Medulla oblongata (tissue), 1 donor: ENCODE data around the gene INPP5F.
"Not testable (repeated sequence)": the region's sequence is repeated elsewhere in the genome, so short reads cannot be mapped to it uniquely, and the experiment has no call there.

Experiments used
- DNase-seq: peaks from one replicate; pipeline ENCODE4 v3.0.0-alpha.2; 2015; ENCODE audit errors: extremely low spot score

INPP5F gene

GRCh38 chr10:119777686-119778085 lies 51.8 kb downstream of the INPP5F start:
- no peak for DNase-seq

DNA sequence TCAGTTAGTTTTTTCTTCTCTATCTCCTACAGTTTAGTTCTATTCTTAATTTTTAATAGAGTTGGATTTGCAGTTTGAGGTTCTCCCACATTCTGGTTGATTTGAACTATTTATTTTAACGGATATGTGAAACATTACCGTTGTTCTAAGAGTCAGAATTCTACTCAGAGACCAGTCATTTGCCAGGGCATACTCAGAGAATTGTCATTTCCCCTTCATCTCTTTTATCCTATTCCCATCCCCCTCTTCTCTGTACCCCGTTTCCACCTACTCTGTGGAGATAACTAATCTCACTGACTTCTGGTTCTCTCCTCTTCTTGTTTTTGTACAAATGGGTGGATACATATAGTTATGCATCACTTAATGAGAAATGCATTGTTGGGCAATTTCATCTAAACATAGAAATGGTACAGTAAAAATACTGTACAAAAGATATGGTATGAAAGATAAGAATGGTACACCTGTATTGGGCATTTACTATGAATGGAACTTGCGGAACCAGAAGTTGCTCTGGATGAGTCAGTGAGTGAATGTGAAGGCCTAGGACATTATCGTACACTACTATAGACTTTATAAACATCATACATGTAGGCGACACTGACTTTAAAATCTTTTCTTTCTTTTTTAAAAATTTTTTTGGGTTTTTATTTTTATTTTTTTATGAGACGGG lies 53.1 kb downstream of the INPP5F start:
- no peak for DNase-seq

GRCh38 chr10:119780879-119781480 lies 55.1 kb downstream of the INPP5F start:
- DNase-seq: no peak

DNA sequence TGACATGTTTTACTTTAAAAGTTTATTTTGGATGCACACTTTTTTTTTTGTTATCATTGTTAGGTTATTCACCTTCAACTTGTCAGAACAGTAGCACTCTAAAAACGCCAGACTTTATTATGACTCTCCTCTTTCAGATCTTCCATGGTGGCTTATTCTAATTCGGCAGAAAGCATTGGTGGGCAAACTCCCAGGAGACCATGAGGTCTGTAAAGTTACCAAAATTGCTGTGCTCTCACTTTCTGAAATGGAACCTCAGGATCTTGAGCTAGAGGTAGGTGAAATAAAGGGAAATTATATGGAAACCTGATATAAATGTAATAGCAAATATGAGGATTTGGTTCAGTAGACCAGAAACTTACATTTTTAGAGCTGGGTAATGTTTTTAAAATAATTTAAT lies 55.6 kb downstream of the INPP5F start:
- no peak for DNase-seq

GRCh38 chr10:119782981-119783664 lies 57.3 kb downstream of the INPP5F start:
- DNase-seq: no peak

- DNase-seq: no peak
Measured at GRCh38 chr10:119783665-119784027, 57.8 kb downstream of the INPP5F start.

- DNase-seq: peak; percentile 67
Measured at GRCh38 chr10:119784340-119785067, 58.7 kb downstream of the INPP5F start.

DNA sequence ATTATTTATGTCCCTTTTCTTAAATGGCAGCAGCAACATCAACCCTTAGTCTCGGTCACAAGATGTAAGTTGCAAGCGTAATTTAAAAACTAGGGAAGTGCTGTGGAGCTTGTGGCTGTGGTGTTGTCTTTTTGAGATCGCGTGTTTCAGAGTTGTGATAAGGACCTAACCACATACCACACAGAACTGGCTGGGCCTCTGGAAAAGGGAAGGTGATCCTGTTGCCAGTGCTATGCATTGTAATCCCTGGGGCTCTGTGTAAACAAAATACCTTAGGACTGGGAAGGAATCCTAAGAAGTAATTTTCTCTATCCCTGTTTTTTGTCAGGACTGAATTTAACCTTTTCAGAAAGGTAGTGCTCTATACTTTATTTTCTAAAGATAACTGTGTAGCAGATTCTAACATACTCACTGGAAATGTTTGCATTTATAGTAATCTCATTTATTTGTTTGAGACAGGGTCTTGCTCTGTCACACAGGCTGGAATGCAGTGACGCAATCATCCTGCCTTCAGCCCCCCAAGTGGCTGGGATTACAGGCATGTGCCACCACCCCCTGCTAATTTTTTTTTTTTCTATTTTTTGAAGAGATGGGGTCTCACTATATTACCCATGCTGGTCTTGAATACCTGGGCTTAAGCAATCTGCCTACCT lies 60.4 kb downstream of the INPP5F start:
- peak; percentile 78 for DNase-seq

DNA sequence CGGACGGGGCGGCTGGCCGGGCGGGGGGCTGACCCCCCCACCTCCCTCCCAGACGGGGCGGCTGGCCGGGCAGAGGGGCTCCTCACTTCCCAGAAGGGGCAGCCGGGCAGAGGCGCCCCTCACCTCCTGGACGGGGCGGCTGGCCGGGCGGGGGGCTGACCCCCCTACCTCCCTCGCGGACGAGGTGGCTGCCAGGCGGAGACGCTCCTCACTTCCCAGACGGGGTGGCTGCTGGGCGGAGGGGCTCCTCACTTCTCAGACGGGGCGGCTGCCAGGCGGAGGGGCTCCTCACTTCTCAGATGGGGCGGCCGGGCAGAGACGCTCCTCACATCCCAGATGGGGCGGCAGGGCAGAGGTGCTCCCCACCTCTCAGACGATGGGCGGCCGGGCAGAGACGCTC lies 69.3 kb downstream of the INPP5F start:
- not testable (repeated sequence) for DNase-seq

- no peak for DNase-seq
Measured at GRCh38 chr10:119796039-119796438, 70.2 kb downstream of the INPP5F start.

DNA sequence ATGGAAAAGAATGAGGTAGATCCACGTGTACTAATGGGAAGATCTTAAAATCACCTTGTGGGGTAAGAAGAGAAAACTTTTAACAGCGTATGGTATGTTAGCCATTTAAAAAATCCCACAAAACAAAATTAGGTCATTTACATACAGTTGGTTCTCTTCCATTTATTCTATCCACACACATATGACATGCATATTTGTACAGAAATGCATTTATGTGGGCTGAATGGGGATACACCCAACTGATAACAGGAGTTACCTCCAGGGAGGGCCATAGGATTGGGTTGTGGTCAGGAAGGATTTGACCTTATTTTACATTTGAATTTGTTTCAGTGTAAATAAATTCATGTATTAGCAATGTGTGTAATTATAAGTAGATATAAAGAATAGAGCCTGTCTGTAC lies 75.3 kb downstream of the INPP5F start:
- DNase-seq: no peak

DNA sequence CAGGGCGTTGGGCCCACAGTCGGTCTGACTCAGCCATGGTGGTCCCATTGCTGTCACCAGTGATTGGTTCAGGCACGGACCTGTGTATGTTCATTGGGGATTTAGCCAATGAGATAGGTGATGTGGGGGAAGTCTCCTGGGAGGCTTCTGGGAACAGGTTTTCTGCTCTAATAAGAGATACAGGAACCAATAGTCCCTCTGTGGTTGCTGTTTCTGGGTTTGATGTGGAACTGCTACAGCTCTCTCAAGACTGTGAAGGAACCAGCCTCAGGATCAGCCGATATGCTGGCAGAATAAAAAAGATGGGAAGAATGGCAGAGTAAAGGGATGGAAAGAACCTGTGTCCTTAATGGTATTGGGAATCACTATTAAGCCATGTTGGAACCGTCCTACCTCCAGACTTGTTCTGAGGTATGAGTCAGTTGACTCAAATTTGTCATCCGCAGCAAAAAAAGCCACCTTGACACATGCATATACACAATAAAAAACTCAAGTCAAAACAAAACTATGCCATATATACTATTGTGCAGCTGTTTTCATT lies 76.2 kb downstream of the INPP5F start:
- no peak for DNase-seq

DNA sequence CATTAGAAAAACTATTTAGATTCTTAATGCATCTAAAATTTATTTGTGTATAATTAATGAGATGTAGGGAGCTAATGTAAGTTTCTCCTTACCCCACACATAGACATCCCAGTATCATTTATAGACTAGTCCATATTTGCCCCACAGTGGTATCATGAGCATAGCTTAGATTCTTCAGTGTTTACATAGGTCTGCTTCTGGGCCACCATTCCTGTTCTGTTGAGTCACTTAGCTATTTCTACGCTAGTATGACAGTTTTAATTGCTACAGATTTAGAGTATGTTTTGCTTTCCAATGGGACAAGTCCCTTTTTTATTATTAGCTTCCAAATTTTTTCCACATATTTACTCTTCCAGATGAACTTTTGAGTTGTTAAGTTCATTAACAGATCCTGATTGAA lies 77.4 kb downstream of the INPP5F start:
- DNase-seq: no peak

GRCh38 chr10:119805702-119806230 lies 79.9 kb downstream of the INPP5F start:
- no peak for DNase-seq

- DNase-seq: no peak
Measured at GRCh38 chr10:119806334-119807130, 80.7 kb downstream of the INPP5F start.

GRCh38 chr10:119807960-119808697 lies 82.3 kb downstream of the INPP5F start:
- no peak for DNase-seq

- DNase-seq: no peak
Measured at GRCh38 chr10:119811122-119811521, 85.3 kb downstream of the INPP5F start.

GRCh38 chr10:119812684-119813083 lies 86.8 kb downstream of the INPP5F start:
- no peak for DNase-seq

GRCh38 chr10:119815671-119816070 lies 89.8 kb downstream of the INPP5F start:
- no peak for DNase-seq
